ENCODE results near the gene EVI2A.

- TF ChIP-seq POLR2AphosphoS5 (IDR thresholded peaks at IDR 0.05; ENCODE audit: borderline replicate concordance, low read depth, low read length) = no peak
- no peak for TF ChIP-seq EZH2 (IDR thresholded peaks at IDR 0.05)
- no peak for TF ChIP-seq FOXP2 (optimal IDR thresholded peaks at IDR 0.05; ENCODE audit: control extremely low read depth, extremely low read length, insufficient read depth)
Measured at GRCh38 chr17:31272803-31273202, 48.6 kb downstream of the EVI2A start.
